Ovary (tissue), 9 donors: Measurements from ENCODE around the gene VAX1. TPM values are rescaled to one million over a fixed set of nuclear protein-coding genes. Genes with fewer than 3 reads are reported as not detected.

Source experiments
- DNase-seq, 5 donors: peaks; one replicate each; pipeline ENCODE4 v3.0.0-alpha.2; 2019 to 2020
- H3K27ac ChIP-seq, 2 donors: fragments of 200-600 bp; one replicate each; pipeline versions ENCODE4 v1.5.1 to v1.8.0; 2019 to 2022
- H3K27me3 ChIP-seq: fragments of 200-600 bp; one replicate; pipeline ENCODE4 v1.8.0; 2022
- H3K36me3 ChIP-seq: fragments of 200-600 bp; sonication (generic); one replicate; pipeline ENCODE4 v1.5.1; 2019
- H3K4me1 ChIP-seq: one replicate; pipeline ENCODE4 v1.8.1; 2013; ENCODE audit warnings: mild to moderate bottlenecking, moderate library complexity; ENCODE audit not compliant: insufficient read depth
- H3K4me3 ChIP-seq: fragments of 200-600 bp; sonication (generic); one replicate; pipeline ENCODE4 v1.5.1; 2017
- H3K9me3 ChIP-seq, 2 donors: fragments of 200-600 bp in 1 of 2; sonication (generic) in 1 of 2; one replicate each; pipeline versions ENCODE4 v1.5.1 to v1.8.1; 2013 to 2019; ENCODE audit warnings: mild to moderate bottlenecking in 1 of 2, moderate library complexity in 1 of 2
- CTCF ChIP-seq, 3 donors: fragments of 450-650 bp in 2 of 3; fragments of 200-600 bp in 1 of 3; IDR thresholded peaks; one replicate each; pipeline versions ENCODE4 v1.5.1 to v1.8.0; 2016 to 2022; ENCODE audit warnings: antibody characterized with exemption in 3 of 3, mild to moderate bottlenecking in 1 of 3
- EP300 ChIP-seq: sonication (generic); formaldehyde crosslinking; IDR thresholded peaks from one replicate; pipeline ENCODE4 v1.6.1; 2017; ENCODE audit warnings: antibody characterized with exemption
- POLR2A ChIP-seq: fragments of 450-650 bp; IDR thresholded peaks from one replicate; pipeline ENCODE4 v1.6.1; 2017; ENCODE audit warnings: antibody characterized with exemption, mild to moderate bottlenecking, moderate library complexity
- WGBS, 3 donors: extraction: QIAGEN DNeasy Blood & Tissue Kit in 1 of 3; methylation state at CpG; one replicate each; pipeline versions ENCODE4 v1.1.5 to v1.1.7; 2013 to 2017; 5-methylcytosine and 5-hydroxymethylcytosine counted together
- intact Hi-C, 4 donors: fragments of 100-400 bp; cut with DNase I; formaldehyde crosslinking; loops; one replicate each; pipeline versions ENCODE4 v1.11.0 to v1.15.1; 2022 to 2023
- polyA plus RNA-seq, 2 donors: library from polyadenylated mRNA; stranded (reverse); fragments of 200-250 nt in 1 of 2; fragments of 350-450 nt in 1 of 2; fragmentation: Illumina TruSeq in 1 of 2; extraction: RNeasy Lipid Tissue Mini Kit (QIAGEN cat#74804) in 1 of 2; gene quantifications; one replicate each; pipeline ENCODE4 v1.2.3, GENCODE V29; 2013 to 2014
- total RNA-seq, 7 donors: library from RNA; depleted of rRNA in 2 of 7; stranded (reverse); fragments of >200 nt in 2 of 7; fragmentation: NEBNext Ultra II Directional in 3 of 7; extraction: Animal tissue kit (Norgen Biotek cat#: 25700) in 3 of 7; gene quantifications; one replicate each; pipeline versions ENCODE4 v1.1.0 to v1.2.4, GENCODE V29; 2016 to 2023
- donor health status: DM: no; HTN: no; CAD: no; lungs with moderate emphysema.
- donor health status: DM: no; HTN: no; CAD: no.
- donor health status: Bipolar disorder and iron deficiency.
- donor health status: DM: yes; HTN: yes; CAD: no.
- donor health status: DM: no; HTN: no; CAD: no.
- donor health status: DM: yes; HTN: yes; CAD: no.

Gene VAX1
- total and polyA plus RNA-seq, 9 donors, result not detected

GRCh38 chr10:117184296-117184695 is 46.2 kb upstream of the VAX1 start:
- 90 to 95% (median 91%) methylated on average over 10 of the region's 10 CpGs for WGBS, 3 donors
- Histone ChIP-seq H3K36me3 (no peaks in the 10 kb centered on the region), H3K9me3 (no peaks in the 10 kb centered on the region), H3K27ac (no peak overlapping the region), H3K4me1 (no peaks in the 10 kb centered on the region), H3K4me3 (no peak overlapping the region), H3K27me3 (no peaks in the 10 kb centered on the region)
- intact Hi-C loops, result no loop called here
- TF ChIP-seq CTCF (IDR thresholded peaks at IDR 0.05) (no peak), EP300 (no peak), POLR2A (no peak)
- DNase-seq, result no peak

DNA sequence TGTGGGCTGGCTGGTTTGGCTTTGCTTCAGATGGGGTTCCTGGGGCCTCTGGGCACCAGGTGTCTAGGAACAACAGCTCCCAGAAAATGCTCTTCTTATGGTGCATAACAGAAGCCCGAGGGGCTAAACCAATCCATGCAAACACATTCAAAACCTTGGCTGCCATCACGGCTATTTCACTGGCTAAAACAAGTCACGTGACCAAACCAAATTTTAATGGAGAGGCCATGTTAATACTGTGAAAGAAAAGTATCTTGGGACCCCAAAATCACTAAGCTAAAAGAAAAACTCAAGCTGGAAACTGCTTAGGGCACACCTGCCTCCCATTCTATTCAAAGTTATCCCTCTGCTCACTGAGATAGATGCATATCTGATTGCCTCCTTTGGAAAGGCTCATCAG is 40.1 kb upstream of the VAX1 start:
- H3K36me3 ChIP-seq, result no peaks in the 10 kb centered on the region
- H3K9me3 ChIP-seq, result no peaks in the 10 kb centered on the region
- no peaks in the 10 kb centered on the region for H3K27me3 ChIP-seq
- no peak overlapping the region for H3K4me3 ChIP-seq
- intact Hi-C loops, result loop anchor here in 2 of 4 donors (5.0 to 10.0 kb wide), 2 partner anchors 381 to 503 kb away; no protein-coding TSS in a partner anchor
- 73 to 82% (median 73%) methylated on average over 3 of the region's 3 CpGs for WGBS, 3 donors
- DNase-seq, result no peak
- H3K27ac ChIP-seq, result no peak overlapping the region
- TF ChIP-seq EP300, result no peak
- no peak for TF ChIP-seq POLR2A
- TF ChIP-seq CTCF (IDR thresholded peaks at IDR 0.05), result no peak
- peaks cover 7% of the 10 kb centered on the region for H3K4me1 ChIP-seq

- H3K9me3 ChIP-seq, result no peaks in the 10 kb centered on the region
- no peak overlapping the region for H3K27ac ChIP-seq
- TF ChIP-seq EP300 (no peak), CTCF (IDR thresholded peaks at IDR 0.05) (peak; percentile 40 to 61 (median 59))
- WGBS, 3 donors, result 21 to 23% (median 22%) methylated on average over 12 of the region's 12 CpGs
- peaks cover 7% of the 10 kb centered on the region for H3K4me1 ChIP-seq
- H3K36me3 ChIP-seq, result no peaks in the 10 kb centered on the region
- H3K27me3 ChIP-seq, result no peaks in the 10 kb centered on the region
- peak; percentile 57 to 83 (median 75) for DNase-seq
- intact Hi-C loops, result loop anchor here in 3 of 4 donors (1.0 to 10.0 kb wide), 5 partner anchors 379 to 549 kb away; no protein-coding TSS in a partner anchor
- H3K4me3 ChIP-seq, result peak overlapping the region; percentile 26
Measured at GRCh38 chr10:117175901-117176534, 37.9 kb upstream of the VAX1 start.

- 2 to 3% (median 2%) methylated on average over 37 to 46 of the region's 46 CpGs for WGBS, 3 donors
- intact Hi-C loops, result loop anchor here in 3 of 4 donors (1.0 to 10.0 kb wide), 5 partner anchors 378 to 549 kb away; no protein-coding TSS in a partner anchor
- Histone ChIP-seq H3K4me3 (peak overlapping the region; percentile 26), H3K9me3 (no peaks in the 10 kb centered on the region), H3K27ac (no peak overlapping the region), H3K36me3 (no peaks in the 10 kb centered on the region), H3K4me1 (peaks cover 7% of the 10 kb centered on the region), H3K27me3 (no peaks in the 10 kb centered on the region)
- peak in 3 of 5 donors; percentile 27 to 44 (median 30) for DNase-seq
- no peak for TF ChIP-seq POLR2A
- TF ChIP-seq CTCF (IDR thresholded peaks at IDR 0.05), result no peak
- no peak for TF ChIP-seq EP300
Measured at GRCh38 chr10:117175215-117175900, 37.3 kb upstream of the VAX1 start.
